Measurements from ENCODE around the gene ANKRD34A.
"Not testable (repeated sequence)": the region's sequence is repeated elsewhere in the genome, so short reads cannot be mapped to it uniquely, and the experiment has no call there.

The ANKRD34A gene

GRCh38 chr1:145956781-145957442 is 7.5 kb downstream of the ANKRD34A start:
- FAIRE-seq (no peak), DNase-seq (ENCODE audit: insufficient read length, low spot score) (no peak)
- no peak for TF ChIP-seq POLR2A (IDR thresholded peaks at IDR 0.05; ENCODE audit: low read depth, low read length)

- DNase-seq (ENCODE audit: insufficient read length, low spot score): no peak
- no peak for TF ChIP-seq POLR2A (IDR thresholded peaks at IDR 0.05; ENCODE audit: low read depth, low read length)
- FAIRE-seq: no peak
These were observed 8.0 kb downstream of the ANKRD34A start for GRCh38 chr1:145956361-145956760.

GRCh38 chr1:145955436-145955835 is 8.9 kb downstream of the ANKRD34A start:
- no peak for TF ChIP-seq POLR2A (IDR thresholded peaks at IDR 0.05; ENCODE audit: low read depth, low read length)
- FAIRE-seq: no peak
- DNase-seq (ENCODE audit: insufficient read length, low spot score): no peak

GRCh38 chr1:145953861-145954260 is 10.5 kb downstream of the ANKRD34A start:
- no peak for FAIRE-seq
- TF ChIP-seq POLR2A (IDR thresholded peaks at IDR 0.05; ENCODE audit: low read depth, low read length): no peak
- no peak for DNase-seq (ENCODE audit: insufficient read length, low spot score)

GRCh38 chr1:145952903-145953302 is 11.5 kb downstream of the ANKRD34A start:
- no peak for TF ChIP-seq POLR2A (IDR thresholded peaks at IDR 0.05; ENCODE audit: low read depth, low read length)
- FAIRE-seq (no peak), DNase-seq (ENCODE audit: insufficient read length, low spot score) (no peak)

- FAIRE-seq (no peak), DNase-seq (ENCODE audit: insufficient read length, low spot score) (no peak)
- no peak for TF ChIP-seq POLR2A (IDR thresholded peaks at IDR 0.05; ENCODE audit: low read depth, low read length)
These were observed 12.8 kb downstream of the ANKRD34A start for GRCh38 chr1:145951526-145951925.

- DNase-seq (ENCODE audit: insufficient read length, low spot score) (no peak), FAIRE-seq (no peak)
- TF ChIP-seq POLR2A (IDR thresholded peaks at IDR 0.05; ENCODE audit: low read depth, low read length): no peak
These were observed 15.2 kb downstream of the ANKRD34A start for GRCh38 chr1:145949219-145949618.

GRCh38 chr1:145947551-145947950 is 16.8 kb downstream of the ANKRD34A start:
- FAIRE-seq: no peak
- DNase-seq (ENCODE audit: insufficient read length, low spot score): no peak
- no peak for TF ChIP-seq POLR2A (IDR thresholded peaks at IDR 0.05; ENCODE audit: low read depth, low read length)

GRCh38 chr1:145946477-145946986 is 17.8 kb downstream of the ANKRD34A start:
- DNase-seq (ENCODE audit: insufficient read length, low spot score) (no peak), FAIRE-seq (no peak)
- TF ChIP-seq POLR2A (IDR thresholded peaks at IDR 0.05; ENCODE audit: low read depth, low read length): no peak

GRCh38 chr1:145944532-145944931 is 19.8 kb downstream of the ANKRD34A start:
- no peak for DNase-seq (ENCODE audit: insufficient read length, low spot score)
- TF ChIP-seq POLR2A (IDR thresholded peaks at IDR 0.05; ENCODE audit: low read depth, low read length): no peak
- no peak for FAIRE-seq

GRCh38 chr1:145942871-145943270 is 21.5 kb downstream of the ANKRD34A start:
- FAIRE-seq (no peak), DNase-seq (ENCODE audit: insufficient read length, low spot score) (no peak)
- no peak for TF ChIP-seq POLR2A (IDR thresholded peaks at IDR 0.05; ENCODE audit: low read depth, low read length)

- DNase-seq (ENCODE audit: insufficient read length, low spot score) (no peak), FAIRE-seq (no peak)
- TF ChIP-seq POLR2A (IDR thresholded peaks at IDR 0.05; ENCODE audit: low read depth, low read length): no peak
These were observed 22.0 kb downstream of the ANKRD34A start for GRCh38 chr1:145942405-145942804.

GRCh38 chr1:145937436-145937835 is 26.9 kb downstream of the ANKRD34A start:
- no peak for DNase-seq (ENCODE audit: insufficient read length, low spot score)
- TF ChIP-seq POLR2A (IDR thresholded peaks at IDR 0.05; ENCODE audit: low read depth, low read length): no peak
- FAIRE-seq: no peak

- no peak for TF ChIP-seq POLR2A (IDR thresholded peaks at IDR 0.05; ENCODE audit: low read depth, low read length)
- FAIRE-seq (no peak), DNase-seq (ENCODE audit: insufficient read length, low spot score) (no peak)
These were observed 28.1 kb downstream of the ANKRD34A start for GRCh38 chr1:145936247-145936646.

- DNase-seq (ENCODE audit: insufficient read length, low spot score) (no peak), FAIRE-seq (no peak)
- TF ChIP-seq POLR2A (IDR thresholded peaks at IDR 0.05; ENCODE audit: low read depth, low read length): no peak
These were observed 28.7 kb downstream of the ANKRD34A start for GRCh38 chr1:145935708-145936107.

- not testable (repeated sequence) for FAIRE-seq
These were observed 31.8 kb downstream of the ANKRD34A start for GRCh38 chr1:145932522-145933009.

More at GRCh38 chr1:145932522-145933009, 31.8 kb downstream of the ANKRD34A start:
- not testable (repeated sequence) for DNase-seq (ENCODE audit: insufficient read length, low spot score)

Measured in H54 (cell line).